ENCODE measurements around the gene TMEM45A. TPM values are rescaled to one million over a fixed set of nuclear protein-coding genes. Genes with fewer than 3 reads are reported as not detected.

The TMEM45A gene
- polyA plus RNA-seq, 1 of the 3 experiments (the other 2 are of a cell fraction): 6.4 TPM

DNA sequence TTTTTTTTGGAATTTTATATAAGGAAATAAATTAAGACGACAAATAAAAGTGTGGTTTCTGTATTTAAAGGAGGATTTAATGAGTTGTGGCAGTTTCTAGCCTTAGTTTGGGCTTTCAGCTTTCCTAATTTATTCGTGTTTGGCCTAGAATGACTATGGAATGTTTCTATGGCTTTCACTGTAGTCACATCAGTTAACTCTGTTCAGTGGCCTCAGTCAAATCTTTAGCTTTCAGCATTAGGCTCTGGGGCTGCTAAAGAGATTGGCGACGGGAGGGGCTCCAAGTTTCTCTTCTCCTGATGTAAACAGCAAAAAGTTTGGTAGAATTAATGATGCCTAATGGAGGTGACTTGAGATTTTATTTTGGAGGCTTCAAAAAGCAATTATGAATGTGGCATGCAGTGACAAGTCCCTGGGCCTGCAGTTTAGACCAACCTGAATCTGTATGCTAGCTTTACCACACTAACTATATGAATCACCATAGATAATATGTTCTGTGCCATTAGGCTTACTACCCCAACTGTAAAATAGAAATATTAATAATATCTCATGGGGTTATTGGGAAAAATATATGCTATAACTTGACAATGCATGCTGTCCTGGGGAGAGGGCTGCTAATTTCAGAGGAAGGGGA is 69.9 kb downstream of the TMEM45A start:
- ChIA-PET CTCF (interaction anchor here (0.7 to 2.7 kb wide), 4 partner anchors 28 to 106 kb away, joined by 3 to 8 read pairs (median 4); no protein-coding TSS in a partner anchor), POLR2A (no interaction called here)
- peak; percentile 39; the same call in 1 of the 2 replicates for TF ChIP-seq TCF12 (IDR thresholded peaks at IDR 0.05)
- TF ChIP-seq NFIC (IDR thresholded peaks at IDR 0.05; ENCODE audit: borderline replicate concordance): no peak
- no peak for TF ChIP-seq FOSL2 (IDR thresholded peaks at IDR 0.05; ENCODE audit: borderline replicate concordance, low read depth)
- peak; percentile 19; the same call in 1 of the 2 replicates for TF ChIP-seq PBX3 (IDR thresholded peaks at IDR 0.05)
- TF ChIP-seq SMC3 (IDR thresholded peaks at IDR 0.05; ENCODE audit: low read depth, low read length): no peak
- TF ChIP-seq MEF2A (IDR thresholded peaks at IDR 0.05; ENCODE audit: borderline replicate concordance, low read depth): no peak
- no peak for TF ChIP-seq RFX5 (IDR thresholded peaks at IDR 0.05; ENCODE audit: low read length)
- no peak for TF ChIP-seq MXI1 (IDR thresholded peaks at IDR 0.05; ENCODE audit: low read depth, low read length)
- no peak for TF ChIP-seq NRF1 (IDR thresholded peaks at IDR 0.05; ENCODE audit: low read depth, low read length)
- TF ChIP-seq, protein P1, sequence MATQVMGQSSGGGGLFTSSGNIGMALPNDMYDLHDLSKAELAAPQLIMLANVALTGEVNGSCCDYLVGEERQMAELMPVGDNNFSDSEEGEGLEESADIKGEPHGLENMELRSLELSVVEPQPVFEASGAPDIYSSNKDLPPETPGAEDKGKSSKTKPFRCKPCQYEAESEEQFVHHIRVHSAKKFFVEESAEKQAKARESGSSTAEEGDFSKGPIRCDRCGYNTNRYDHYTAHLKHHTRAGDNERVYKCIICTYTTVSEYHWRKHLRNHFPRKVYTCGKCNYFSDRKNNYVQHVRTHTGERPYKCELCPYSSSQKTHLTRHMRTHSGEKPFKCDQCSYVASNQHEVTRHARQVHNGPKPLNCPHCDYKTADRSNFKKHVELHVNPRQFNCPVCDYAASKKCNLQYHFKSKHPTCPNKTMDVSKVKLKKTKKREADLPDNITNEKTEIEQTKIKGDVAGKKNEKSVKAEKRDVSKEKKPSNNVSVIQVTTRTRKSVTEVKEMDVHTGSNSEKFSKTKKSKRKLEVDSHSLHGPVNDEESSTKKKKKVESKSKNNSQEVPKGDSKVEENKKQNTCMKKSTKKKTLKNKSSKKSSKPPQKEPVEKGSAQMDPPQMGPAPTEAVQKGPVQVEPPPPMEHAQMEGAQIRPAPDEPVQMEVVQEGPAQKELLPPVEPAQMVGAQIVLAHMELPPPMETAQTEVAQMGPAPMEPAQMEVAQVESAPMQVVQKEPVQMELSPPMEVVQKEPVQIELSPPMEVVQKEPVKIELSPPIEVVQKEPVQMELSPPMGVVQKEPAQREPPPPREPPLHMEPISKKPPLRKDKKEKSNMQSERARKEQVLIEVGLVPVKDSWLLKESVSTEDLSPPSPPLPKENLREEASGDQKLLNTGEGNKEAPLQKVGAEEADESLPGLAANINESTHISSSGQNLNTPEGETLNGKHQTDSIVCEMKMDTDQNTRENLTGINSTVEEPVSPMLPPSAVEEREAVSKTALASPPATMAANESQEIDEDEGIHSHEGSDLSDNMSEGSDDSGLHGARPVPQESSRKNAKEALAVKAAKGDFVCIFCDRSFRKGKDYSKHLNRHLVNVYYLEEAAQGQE (IDR thresholded peaks at IDR 0.05; ENCODE audit: low read depth, low read length): no peak
- WGBS (ENCODE audit: low lambda C conversion rate): 55% methylated on average over 4 of the region's 4 CpGs
- H3K4me2 ChIP-seq: no peak overlapping the region
- H3K4me3 ChIP-seq (ENCODE audit: low read depth in 2 of 2, low read length in 1 of 2): no peak overlapping the region
- H3K9ac ChIP-seq: peak overlapping the region; percentile 18; the same call in 1 of the 2 replicates
- no peaks in the 10 kb centered on the region for H3K27me3 ChIP-seq (ENCODE audit: insufficient read depth)
- H2AFZ ChIP-seq (ENCODE audit: low read depth): no peak overlapping the region
- H4K20me1 ChIP-seq (ENCODE audit: insufficient read depth): no peaks in the 10 kb centered on the region
- no peaks in the 10 kb centered on the region for H3K9me3 ChIP-seq
- H3F3A ChIP-seq (replicated peaks; ENCODE audit: insufficient read depth): no peaks in the 10 kb centered on the region
- DNase-seq: no peak
- no peaks in the 10 kb centered on the region for H3K9me2 ChIP-seq
- H3K79me2 ChIP-seq (ENCODE audit: insufficient read depth): no peaks in the 10 kb centered on the region
- no peaks in the 10 kb centered on the region for H3K36me3 ChIP-seq (replicated peaks in 1 of 2; ENCODE audit: control insufficient read depth in 1 of 2, insufficient read depth in 2 of 2, low read length in 1 of 2)
- H3K4me1 ChIP-seq (ENCODE audit: control insufficient read depth in 1 of 2, insufficient read depth in 2 of 2, low read depth in 1 of 2, low read length in 1 of 2): peaks cover 16 to 19% of the 10 kb centered on the region in 2 experiments
- peak overlapping the region; percentile 72 to 81; a peak in 3 of 4 replicates for H3K27ac ChIP-seq (ENCODE audit: low read depth in 2 of 2, low read length in 1 of 2)

DNA sequence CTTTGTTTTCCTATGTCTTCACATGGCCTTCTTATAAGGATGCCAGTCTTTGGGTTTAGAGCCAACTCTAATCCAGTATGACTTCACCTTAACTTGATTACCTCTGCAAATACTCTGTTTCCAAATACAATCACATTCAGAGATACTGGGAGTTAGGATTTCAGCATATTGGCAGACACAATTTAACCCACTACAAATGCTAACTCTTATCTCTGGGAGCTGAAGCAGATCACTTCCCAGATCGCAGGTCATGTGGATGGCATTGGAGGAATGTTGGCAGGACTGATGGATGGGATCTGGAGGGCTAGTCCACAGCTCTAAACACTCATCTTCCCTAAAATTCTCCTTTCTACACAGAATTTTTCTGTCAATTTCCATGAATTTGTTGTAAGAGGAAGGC is 70.8 kb downstream of the TMEM45A start:
- ChIA-PET CTCF (interaction anchor here (2.7 kb wide), 1 partner anchor 100 kb away, joined by 8 read pairs; no protein-coding TSS in a partner anchor), POLR2A (interaction anchor here (0.7 kb wide), 1 partner anchor 162 kb away, joined by 3 read pairs; the partner anchor contains the start of genes LNP1 and TOMM70)
- Histone ChIP-seq H3K4me1 (ENCODE audit: control insufficient read depth in 1 of 2, insufficient read depth in 2 of 2, low read depth in 1 of 2, low read length in 1 of 2) (peaks cover 16 to 19% of the 10 kb centered on the region in 2 experiments), H3K9ac (no peak overlapping the region), H3K27me3 (ENCODE audit: insufficient read depth) (no peaks in the 10 kb centered on the region), H2AFZ (ENCODE audit: low read depth) (no peak overlapping the region), H3K4me3 (ENCODE audit: low read depth in 2 of 2, low read length in 1 of 2) (no peak overlapping the region), H3K4me2 (no peak overlapping the region), H4K20me1 (ENCODE audit: insufficient read depth) (no peaks in the 10 kb centered on the region), H3K9me3 (no peaks in the 10 kb centered on the region), H3K27ac (ENCODE audit: low read depth in 2 of 2, low read length in 1 of 2) (peak overlapping the region; percentile 72 to 81; a peak in 2 of 4 replicates), H3K9me2 (no peaks in the 10 kb centered on the region), H3K36me3 (replicated peaks in 1 of 2; ENCODE audit: control insufficient read depth in 1 of 2, insufficient read depth in 2 of 2, low read length in 1 of 2) (no peaks in the 10 kb centered on the region), H3K79me2 (ENCODE audit: insufficient read depth) (no peaks in the 10 kb centered on the region), H3F3A (replicated peaks; ENCODE audit: insufficient read depth) (no peaks in the 10 kb centered on the region)
- WGBS (ENCODE audit: low lambda C conversion rate): 25% methylated on average over 1 of the region's 1 CpG
- DNase-seq: no peak
- no peak; the same call in 1 of the 2 replicates for TF ChIP-seq FOSL2 (IDR thresholded peaks at IDR 0.05; ENCODE audit: borderline replicate concordance, low read depth)
- no peak for TF ChIP-seq SMC3 (IDR thresholded peaks at IDR 0.05; ENCODE audit: low read depth, low read length)
- TF ChIP-seq GATA2 (CRISPR knock-in tag; IDR thresholded peaks at IDR 0.05): peak; percentile 8; the same call in 1 of the 2 replicates
- TF ChIP-seq EZH2phosphoT487 (IDR thresholded peaks at IDR 0.05; ENCODE audit: borderline replicate concordance, low read depth): no peak
- TF ChIP-seq NRF1 (IDR thresholded peaks at IDR 0.05; ENCODE audit: low read depth, low read length): no peak
- TF ChIP-seq RFX5 (IDR thresholded peaks at IDR 0.05; ENCODE audit: low read length): no peak
- TF ChIP-seq, protein P2, sequence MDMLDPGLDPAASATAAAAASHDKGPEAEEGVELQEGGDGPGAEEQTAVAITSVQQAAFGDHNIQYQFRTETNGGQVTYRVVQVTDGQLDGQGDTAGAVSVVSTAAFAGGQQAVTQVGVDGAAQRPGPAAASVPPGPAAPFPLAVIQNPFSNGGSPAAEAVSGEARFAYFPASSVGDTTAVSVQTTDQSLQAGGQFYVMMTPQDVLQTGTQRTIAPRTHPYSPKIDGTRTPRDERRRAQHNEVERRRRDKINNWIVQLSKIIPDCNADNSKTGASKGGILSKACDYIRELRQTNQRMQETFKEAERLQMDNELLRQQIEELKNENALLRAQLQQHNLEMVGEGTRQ (IDR thresholded peaks at IDR 0.05; ENCODE audit: borderline replicate concordance, low read depth, low read length): no peak
- no peak for TF ChIP-seq RCOR1 (IDR thresholded peaks at IDR 0.05; ENCODE audit: low read length)
- TF ChIP-seq FOXJ3 (CRISPR knock-in tag; IDR thresholded peaks at IDR 0.05): no peak
- TF ChIP-seq, protein P3, sequence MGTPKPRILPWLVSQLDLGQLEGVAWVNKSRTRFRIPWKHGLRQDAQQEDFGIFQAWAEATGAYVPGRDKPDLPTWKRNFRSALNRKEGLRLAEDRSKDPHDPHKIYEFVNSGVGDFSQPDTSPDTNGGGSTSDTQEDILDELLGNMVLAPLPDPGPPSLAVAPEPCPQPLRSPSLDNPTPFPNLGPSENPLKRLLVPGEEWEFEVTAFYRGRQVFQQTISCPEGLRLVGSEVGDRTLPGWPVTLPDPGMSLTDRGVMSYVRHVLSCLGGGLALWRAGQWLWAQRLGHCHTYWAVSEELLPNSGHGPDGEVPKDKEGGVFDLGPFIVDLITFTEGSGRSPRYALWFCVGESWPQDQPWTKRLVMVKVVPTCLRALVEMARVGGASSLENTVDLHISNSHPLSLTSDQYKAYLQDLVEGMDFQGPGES (IDR thresholded peaks at IDR 0.05; ENCODE audit: low read depth, low read length): no peak
- no peak for TF ChIP-seq ELF1 (IDR thresholded peaks at IDR 0.05)
- no peak for TF ChIP-seq SIN3A (IDR thresholded peaks at IDR 0.05; ENCODE audit: borderline replicate concordance, low read depth, low read length)
- TF ChIP-seq TAF1 (IDR thresholded peaks at IDR 0.05; ENCODE audit: borderline replicate concordance, low read depth, low read length): no peak
